ENCODE data around the gene EPB41L5.
"Not testable (repeated sequence)": the region's sequence is repeated elsewhere in the genome, so short reads cannot be mapped to it uniquely, and the experiment has no call there.

EPB41L5 gene

DNA sequence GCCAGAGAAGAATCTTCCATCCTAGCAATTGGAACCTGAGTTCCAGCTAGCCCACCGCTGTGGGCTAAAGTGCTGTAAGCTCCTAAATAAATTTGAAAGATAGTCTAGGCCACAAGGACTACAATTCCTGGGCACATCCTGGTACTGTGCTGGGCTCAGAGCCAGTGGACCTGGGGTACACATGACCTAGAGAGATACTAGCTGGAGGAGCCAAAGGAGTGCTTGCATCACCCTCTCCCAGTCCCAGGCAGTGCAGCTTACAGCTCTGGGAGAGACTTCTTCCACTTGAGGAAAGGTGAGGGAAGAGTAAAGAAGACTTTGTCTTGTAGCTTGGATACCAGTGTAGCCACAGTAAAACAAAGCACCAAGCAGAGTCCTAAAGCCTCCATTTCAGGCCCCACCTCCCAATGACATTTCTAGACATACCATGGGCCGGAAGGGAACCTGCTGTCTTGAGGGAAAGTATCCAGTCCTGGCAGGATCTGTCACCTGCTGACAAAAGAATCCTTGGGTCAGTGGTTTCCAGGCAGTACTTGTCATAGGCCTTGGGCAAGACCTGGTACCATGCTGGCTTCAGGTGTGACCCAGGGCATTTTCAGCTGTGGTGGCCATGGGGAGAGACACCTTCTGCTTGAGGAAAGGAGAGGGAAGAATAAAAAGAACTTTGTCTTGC, 120.8 kb downstream of the EPB41L5 start:
- TF ChIP-seq, protein P1, sequence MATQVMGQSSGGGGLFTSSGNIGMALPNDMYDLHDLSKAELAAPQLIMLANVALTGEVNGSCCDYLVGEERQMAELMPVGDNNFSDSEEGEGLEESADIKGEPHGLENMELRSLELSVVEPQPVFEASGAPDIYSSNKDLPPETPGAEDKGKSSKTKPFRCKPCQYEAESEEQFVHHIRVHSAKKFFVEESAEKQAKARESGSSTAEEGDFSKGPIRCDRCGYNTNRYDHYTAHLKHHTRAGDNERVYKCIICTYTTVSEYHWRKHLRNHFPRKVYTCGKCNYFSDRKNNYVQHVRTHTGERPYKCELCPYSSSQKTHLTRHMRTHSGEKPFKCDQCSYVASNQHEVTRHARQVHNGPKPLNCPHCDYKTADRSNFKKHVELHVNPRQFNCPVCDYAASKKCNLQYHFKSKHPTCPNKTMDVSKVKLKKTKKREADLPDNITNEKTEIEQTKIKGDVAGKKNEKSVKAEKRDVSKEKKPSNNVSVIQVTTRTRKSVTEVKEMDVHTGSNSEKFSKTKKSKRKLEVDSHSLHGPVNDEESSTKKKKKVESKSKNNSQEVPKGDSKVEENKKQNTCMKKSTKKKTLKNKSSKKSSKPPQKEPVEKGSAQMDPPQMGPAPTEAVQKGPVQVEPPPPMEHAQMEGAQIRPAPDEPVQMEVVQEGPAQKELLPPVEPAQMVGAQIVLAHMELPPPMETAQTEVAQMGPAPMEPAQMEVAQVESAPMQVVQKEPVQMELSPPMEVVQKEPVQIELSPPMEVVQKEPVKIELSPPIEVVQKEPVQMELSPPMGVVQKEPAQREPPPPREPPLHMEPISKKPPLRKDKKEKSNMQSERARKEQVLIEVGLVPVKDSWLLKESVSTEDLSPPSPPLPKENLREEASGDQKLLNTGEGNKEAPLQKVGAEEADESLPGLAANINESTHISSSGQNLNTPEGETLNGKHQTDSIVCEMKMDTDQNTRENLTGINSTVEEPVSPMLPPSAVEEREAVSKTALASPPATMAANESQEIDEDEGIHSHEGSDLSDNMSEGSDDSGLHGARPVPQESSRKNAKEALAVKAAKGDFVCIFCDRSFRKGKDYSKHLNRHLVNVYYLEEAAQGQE (IDR thresholded peaks at IDR 0.05; ENCODE audit: insufficient replicate concordance, low read depth) = no peak
- TF ChIP-seq, protein P2, sequence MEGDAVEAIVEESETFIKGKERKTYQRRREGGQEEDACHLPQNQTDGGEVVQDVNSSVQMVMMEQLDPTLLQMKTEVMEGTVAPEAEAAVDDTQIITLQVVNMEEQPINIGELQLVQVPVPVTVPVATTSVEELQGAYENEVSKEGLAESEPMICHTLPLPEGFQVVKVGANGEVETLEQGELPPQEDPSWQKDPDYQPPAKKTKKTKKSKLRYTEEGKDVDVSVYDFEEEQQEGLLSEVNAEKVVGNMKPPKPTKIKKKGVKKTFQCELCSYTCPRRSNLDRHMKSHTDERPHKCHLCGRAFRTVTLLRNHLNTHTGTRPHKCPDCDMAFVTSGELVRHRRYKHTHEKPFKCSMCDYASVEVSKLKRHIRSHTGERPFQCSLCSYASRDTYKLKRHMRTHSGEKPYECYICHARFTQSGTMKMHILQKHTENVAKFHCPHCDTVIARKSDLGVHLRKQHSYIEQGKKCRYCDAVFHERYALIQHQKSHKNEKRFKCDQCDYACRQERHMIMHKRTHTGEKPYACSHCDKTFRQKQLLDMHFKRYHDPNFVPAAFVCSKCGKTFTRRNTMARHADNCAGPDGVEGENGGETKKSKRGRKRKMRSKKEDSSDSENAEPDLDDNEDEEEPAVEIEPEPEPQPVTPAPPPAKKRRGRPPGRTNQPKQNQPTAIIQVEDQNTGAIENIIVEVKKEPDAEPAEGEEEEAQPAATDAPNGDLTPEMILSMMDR (IDR thresholded peaks at IDR 0.05; ENCODE audit: insufficient read depth, low read length) = no peak
- TF ChIP-seq POLR2AphosphoS5 (IDR thresholded peaks at IDR 0.05; ENCODE audit: low read depth) = no peak
- TF ChIP-seq SPI1 (IDR thresholded peaks at IDR 0.05; ENCODE audit: borderline replicate concordance, low read depth) = no peak
- no peak for TF ChIP-seq GABPA (IDR thresholded peaks at IDR 0.05; ENCODE audit: low read depth)
- Histone ChIP-seq H3K27ac (replicated peaks) (no peak overlapping the region), H3K4me3 (replicated peaks; ENCODE audit: insufficient read depth, low read length) (no peak overlapping the region), H3K27me3 (ENCODE audit: insufficient read depth, poor library complexity, severe bottlenecking) (no peaks in the 10 kb centered on the region)
- no peak for DNase-seq (ENCODE audit: low read depth in 1 of 2, low spot score in 1 of 2)

DNA sequence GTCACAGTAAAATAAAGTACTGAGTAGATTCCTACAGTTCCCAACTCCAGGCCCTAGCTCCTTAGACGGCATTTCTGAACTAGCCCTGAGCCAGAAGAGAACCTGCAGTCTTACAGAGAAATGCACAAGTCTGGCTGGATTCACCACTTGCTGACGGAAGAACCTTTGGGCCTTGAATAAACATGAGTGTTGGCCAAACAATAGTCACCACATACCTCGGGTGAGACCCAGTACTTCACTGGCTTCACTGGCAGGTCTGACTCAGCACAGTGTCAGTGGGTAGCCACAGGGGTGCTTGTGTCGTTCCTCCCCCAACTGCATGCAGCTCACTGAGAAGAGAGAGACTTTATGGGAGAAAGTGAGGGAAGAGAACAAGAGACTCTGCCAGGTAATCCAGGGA, 121.4 kb downstream of the EPB41L5 start:
- H3K27me3 ChIP-seq (ENCODE audit: insufficient read depth, poor library complexity, severe bottlenecking) = peaks cover 3% of the 10 kb centered on the region
- no peak overlapping the region for H3K4me3 ChIP-seq (replicated peaks; ENCODE audit: insufficient read depth, low read length)
- H3K27ac ChIP-seq (replicated peaks) = no peak overlapping the region
- no peak for DNase-seq (ENCODE audit: low read depth in 1 of 2, low spot score in 1 of 2)
- no peak for TF ChIP-seq SPI1 (IDR thresholded peaks at IDR 0.05; ENCODE audit: borderline replicate concordance, low read depth)
- TF ChIP-seq, protein P2 (IDR thresholded peaks at IDR 0.05; ENCODE audit: insufficient read depth, low read length) = no peak
- TF ChIP-seq, protein P1 (IDR thresholded peaks at IDR 0.05; ENCODE audit: insufficient replicate concordance, low read depth) = no peak
- TF ChIP-seq POLR2AphosphoS5 (IDR thresholded peaks at IDR 0.05; ENCODE audit: low read depth) = no peak
- no peak for TF ChIP-seq GABPA (IDR thresholded peaks at IDR 0.05; ENCODE audit: low read depth)

DNA sequence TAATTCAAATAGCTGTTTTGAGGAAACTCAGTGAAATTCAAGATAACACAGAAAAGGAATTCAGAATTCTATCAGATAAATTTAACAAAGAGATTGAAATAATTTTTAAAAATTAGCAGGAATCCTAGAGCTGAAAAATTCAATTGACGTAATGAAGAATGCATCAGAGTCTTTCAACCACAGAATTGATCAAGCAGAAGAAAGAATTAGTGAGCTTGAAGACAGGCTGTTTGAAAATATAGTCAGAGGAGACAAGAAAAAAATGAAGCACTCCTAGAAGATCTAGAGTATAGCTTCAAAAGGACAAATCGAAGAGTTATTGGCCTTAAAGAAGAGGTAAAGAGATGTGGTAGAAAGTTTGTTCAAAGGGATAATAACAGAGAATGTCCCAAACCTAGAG, 122.1 kb downstream of the EPB41L5 start:
- H3K27me3 ChIP-seq (ENCODE audit: insufficient read depth, poor library complexity, severe bottlenecking); H3K4me3 ChIP-seq (replicated peaks; ENCODE audit: insufficient read depth, low read length); DNase-seq (ENCODE audit: low read depth in 1 of 2, low spot score in 1 of 2); H3K27ac ChIP-seq (replicated peaks): not testable (repeated sequence)

DNA sequence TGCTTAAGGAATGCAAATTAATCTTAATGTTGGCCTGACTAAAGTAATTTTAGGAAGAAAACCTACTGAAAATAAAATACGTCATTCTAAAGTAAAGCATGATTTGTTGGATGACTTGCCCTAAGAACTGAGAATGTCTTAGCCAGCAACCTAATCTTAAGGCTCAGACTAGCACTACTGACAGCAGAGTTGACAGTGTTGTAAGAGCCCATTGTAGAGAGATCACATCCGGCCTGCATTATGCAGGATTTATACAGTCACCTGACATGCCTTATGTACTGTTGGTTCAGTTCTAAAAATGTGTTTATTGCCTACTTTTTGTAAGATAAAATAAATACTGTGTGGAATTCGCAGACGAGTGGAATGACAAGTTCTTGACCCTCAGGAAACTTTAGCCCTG, 128.0 kb downstream of the EPB41L5 start:
- DNase-seq (ENCODE audit: low read depth in 1 of 2, low spot score in 1 of 2) = no peak
- Histone ChIP-seq H3K27ac (replicated peaks) (no peak overlapping the region), H3K4me3 (replicated peaks; ENCODE audit: insufficient read depth, low read length) (no peak overlapping the region), H3K27me3 (ENCODE audit: insufficient read depth, poor library complexity, severe bottlenecking) (peaks cover 3% of the 10 kb centered on the region)
- TF ChIP-seq, protein P1 (IDR thresholded peaks at IDR 0.05; ENCODE audit: insufficient replicate concordance, low read depth) = no peak
- TF ChIP-seq SPI1 (IDR thresholded peaks at IDR 0.05; ENCODE audit: borderline replicate concordance, low read depth) = no peak
- TF ChIP-seq POLR2AphosphoS5 (IDR thresholded peaks at IDR 0.05; ENCODE audit: low read depth) = no peak
- TF ChIP-seq GABPA (IDR thresholded peaks at IDR 0.05; ENCODE audit: low read depth) = no peak
- TF ChIP-seq, protein P2 (IDR thresholded peaks at IDR 0.05; ENCODE audit: insufficient read depth, low read length) = no peak
